GM18520 (cell line): ENCODE measurements around the gene KDM4C.

Experiments used
- ATAC-seq: cut with Tn5 transposase; IDR thresholded peaks from one replicate; pipeline ENCODE4 v1.9.1; 2021; ENCODE audit not compliant: unreplicated experiment

The KDM4C gene

GRCh38 chr9:7125231-7125630, 367.5 kb downstream of the KDM4C start:
- ATAC-seq = no peak

- no peak for ATAC-seq
These were observed 371.6 kb downstream of the KDM4C start for GRCh38 chr9:7129391-7129790.

GRCh38 chr9:7130266-7130820, 372.6 kb downstream of the KDM4C start:
- ATAC-seq = no peak

- ATAC-seq = no peak
These were observed 374.8 kb downstream of the KDM4C start for GRCh38 chr9:7132605-7133004.

- no peak for ATAC-seq
These were observed 378.0 kb downstream of the KDM4C start for GRCh38 chr9:7135735-7136134.

- ATAC-seq = no peak
These were observed 379.3 kb downstream of the KDM4C start for GRCh38 chr9:7137040-7137439.

- no peak for ATAC-seq
These were observed 379.8 kb downstream of the KDM4C start for GRCh38 chr9:7137571-7137970.

GRCh38 chr9:7139886-7140285, 382.1 kb downstream of the KDM4C start:
- no peak for ATAC-seq

- no peak for ATAC-seq
These were observed 382.6 kb downstream of the KDM4C start for GRCh38 chr9:7140401-7140800.

GRCh38 chr9:7143645-7144200, 385.9 kb downstream of the KDM4C start:
- ATAC-seq = no peak

GRCh38 chr9:7144265-7145046, 386.7 kb downstream of the KDM4C start:
- no peak for ATAC-seq

- no peak for ATAC-seq
These were observed 387.7 kb downstream of the KDM4C start for GRCh38 chr9:7145361-7146069.

GRCh38 chr9:7146582-7146981, 388.8 kb downstream of the KDM4C start:
- no peak for ATAC-seq

- ATAC-seq = no peak
These were observed 389.6 kb downstream of the KDM4C start for GRCh38 chr9:7147121-7148090.

- no peak for ATAC-seq
These were observed 390.5 kb downstream of the KDM4C start for GRCh38 chr9:7148243-7148765.

GRCh38 chr9:7149258-7149657, 391.5 kb downstream of the KDM4C start:
- ATAC-seq = no peak

GRCh38 chr9:7150153-7150890, 392.5 kb downstream of the KDM4C start:
- ATAC-seq = no peak

- no peak for ATAC-seq
These were observed 395.4 kb downstream of the KDM4C start for GRCh38 chr9:7153134-7153533.

GRCh38 chr9:7153566-7153965, 395.8 kb downstream of the KDM4C start:
- no peak for ATAC-seq
